Measurements from ENCODE around the gene ENTPD1.

ENTPD1 gene

DNA sequence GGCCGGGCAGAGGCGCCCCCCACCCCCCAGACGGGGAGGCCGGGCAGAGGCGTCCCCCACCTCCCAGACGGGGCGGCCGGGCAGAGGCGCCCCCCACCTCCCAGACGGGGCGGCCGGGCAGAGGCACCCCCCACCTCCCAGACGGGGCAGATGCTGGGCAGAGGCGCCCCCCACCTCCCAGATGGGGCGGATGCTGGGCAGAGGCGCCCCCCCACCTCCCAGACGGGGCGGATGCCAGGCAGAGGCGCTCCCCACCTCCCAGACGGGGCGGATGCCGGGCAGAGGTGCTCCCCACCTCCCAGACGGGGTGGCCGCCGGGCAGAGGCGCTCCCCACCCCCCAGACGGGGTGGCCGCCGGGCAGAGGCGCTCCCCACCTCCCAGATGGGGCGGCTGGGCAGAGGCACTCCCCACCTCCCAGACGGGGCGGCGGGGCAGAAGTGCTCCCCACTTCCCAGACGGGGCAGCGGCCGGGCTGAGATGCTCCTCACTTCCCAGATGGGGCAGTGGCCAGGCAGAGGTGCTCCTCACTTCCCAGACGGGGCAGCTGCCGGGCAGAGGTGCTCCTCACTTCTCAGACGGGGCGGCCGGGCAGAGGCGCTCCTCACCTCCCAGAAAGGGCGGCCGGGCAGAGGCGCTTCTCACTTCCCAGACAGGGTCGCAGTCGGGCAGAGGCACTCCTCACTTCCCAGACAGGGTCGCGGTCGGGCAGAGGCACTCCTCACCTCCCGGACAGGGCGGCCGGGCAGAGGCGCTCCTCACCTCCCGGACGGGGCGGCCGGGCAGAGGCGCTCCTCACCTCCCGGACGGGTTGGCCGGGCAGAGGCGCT, 53.6 kb downstream of the ENTPD1 start:
- ATAC-seq (replicated peaks; ENCODE audit: extremely low read depth, poor library complexity, severe bottlenecking) = no peak
- Mint-ChIP-seq H3K9me3 (no peaks in the 10 kb centered on the region), H3K27ac (ENCODE audit: low read depth) (no peak overlapping the region), H3K4me1 (no peaks in the 10 kb centered on the region), H3K36me3 (ENCODE audit: insufficient read depth) (no peaks in the 10 kb centered on the region), H3K27me3 (peaks cover 72% of the 10 kb centered on the region), H3K4me3 (no peak overlapping the region)
- DNase-seq (ENCODE audit: low spot score in 2 of 2) = no peak

DNA sequence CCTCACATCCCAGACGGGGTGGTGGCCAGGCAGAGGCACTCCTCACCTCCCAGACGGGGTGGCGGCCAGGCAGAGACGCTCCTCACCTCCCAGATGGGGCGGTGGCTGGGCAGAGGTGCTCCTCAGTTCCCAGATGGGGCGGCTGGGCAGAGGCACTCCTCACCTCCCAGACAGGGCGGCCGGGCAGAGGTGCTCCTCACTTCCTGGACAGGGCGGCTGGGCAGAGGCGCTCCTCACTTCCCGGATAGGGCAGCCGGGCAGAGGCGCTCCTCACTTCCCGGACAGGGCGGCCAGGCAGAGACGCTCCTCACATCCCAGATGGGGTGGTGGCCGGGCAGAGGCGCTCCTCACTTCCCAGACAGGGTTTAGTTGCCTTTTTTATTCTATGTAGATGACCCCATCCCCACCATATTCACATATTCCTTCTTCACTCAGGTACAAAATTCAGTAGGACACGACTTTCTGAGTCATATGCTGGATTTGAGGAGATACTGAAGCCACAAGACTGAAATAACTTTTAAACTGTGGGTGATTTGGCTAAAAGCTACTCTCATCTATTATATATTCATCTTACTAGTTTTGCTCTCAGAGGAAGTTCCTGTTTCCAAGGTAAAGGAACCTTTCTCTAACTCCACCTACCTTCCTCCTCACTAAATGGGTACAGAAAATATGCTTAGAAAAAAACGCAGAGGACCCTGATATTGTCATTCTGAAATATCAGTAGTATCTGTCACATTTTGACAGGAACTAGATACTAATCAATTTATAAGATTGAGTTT, 54.4 kb downstream of the ENTPD1 start:
- DNase-seq (ENCODE audit: low spot score in 2 of 2) (no peak), ATAC-seq (replicated peaks; ENCODE audit: extremely low read depth, poor library complexity, severe bottlenecking) (no peak)
- Mint-ChIP-seq H3K9me3 (no peaks in the 10 kb centered on the region), H3K4me1 (no peaks in the 10 kb centered on the region), H3K27ac (ENCODE audit: low read depth) (no peak overlapping the region), H3K36me3 (ENCODE audit: insufficient read depth) (no peaks in the 10 kb centered on the region), H3K4me3 (no peak overlapping the region), H3K27me3 (peaks cover 76% of the 10 kb centered on the region)

DNA sequence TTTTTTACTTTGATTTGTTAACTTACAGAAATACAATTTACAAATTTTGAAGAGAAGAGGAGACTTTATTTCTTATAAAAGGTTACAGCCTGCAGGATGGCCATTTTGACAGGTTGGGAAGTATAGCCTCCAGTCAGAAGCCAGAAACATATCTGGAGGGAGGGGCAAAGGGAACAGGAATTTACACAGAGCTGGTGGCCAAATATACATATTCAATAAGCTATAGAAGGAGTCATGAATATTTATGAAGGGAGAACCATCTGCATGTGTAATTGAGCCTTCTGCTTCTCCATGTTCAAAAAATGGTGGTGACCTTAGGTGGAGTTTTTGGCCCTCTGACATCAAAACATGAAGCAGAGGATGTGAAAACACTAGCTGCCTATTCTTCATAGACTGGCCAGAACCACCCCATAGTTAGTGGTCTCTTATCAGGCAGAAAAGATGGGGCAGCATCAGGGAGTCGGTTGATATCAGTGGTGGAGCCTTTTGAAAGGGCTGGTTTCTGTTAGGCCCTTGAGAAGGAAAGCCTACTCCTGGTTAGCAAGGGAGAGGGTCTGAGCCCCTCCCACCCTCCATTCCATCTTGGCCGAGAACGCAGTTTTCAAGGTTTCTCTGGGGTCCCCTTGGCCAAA, 57.2 kb downstream of the ENTPD1 start:
- H3K27me3 Mint-ChIP-seq = peaks cover 67% of the 10 kb centered on the region
- no peak overlapping the region for H3K27ac Mint-ChIP-seq (ENCODE audit: low read depth)
- no peaks in the 10 kb centered on the region for H3K36me3 Mint-ChIP-seq (ENCODE audit: insufficient read depth)
- no peak overlapping the region for H3K4me3 Mint-ChIP-seq
- no peak for ATAC-seq (replicated peaks; ENCODE audit: extremely low read depth, poor library complexity, severe bottlenecking)
- H3K9me3 Mint-ChIP-seq = no peaks in the 10 kb centered on the region
- H3K4me1 Mint-ChIP-seq = no peaks in the 10 kb centered on the region
- DNase-seq (ENCODE audit: low spot score in 2 of 2) = no peak

GRCh38 chr10:95814011-95814727, 58.2 kb downstream of the ENTPD1 start:
- Mint-ChIP-seq H3K4me1 (no peaks in the 10 kb centered on the region), H3K27ac (ENCODE audit: low read depth) (no peak overlapping the region), H3K4me3 (no peak overlapping the region), H3K36me3 (ENCODE audit: insufficient read depth) (no peaks in the 10 kb centered on the region), H3K9me3 (no peaks in the 10 kb centered on the region), H3K27me3 (peaks cover 59% of the 10 kb centered on the region)
- ATAC-seq (replicated peaks; ENCODE audit: extremely low read depth, poor library complexity, severe bottlenecking) (no peak), DNase-seq (ENCODE audit: low spot score in 2 of 2) (no peak)

GRCh38 chr10:95815133-95815532, 59.2 kb downstream of the ENTPD1 start:
- Mint-ChIP-seq H3K27ac (ENCODE audit: low read depth) (no peak overlapping the region), H3K36me3 (ENCODE audit: insufficient read depth) (no peaks in the 10 kb centered on the region), H3K4me1 (no peaks in the 10 kb centered on the region), H3K4me3 (no peak overlapping the region), H3K9me3 (no peaks in the 10 kb centered on the region), H3K27me3 (peaks cover 59% of the 10 kb centered on the region)
- ATAC-seq (replicated peaks; ENCODE audit: extremely low read depth, poor library complexity, severe bottlenecking) (no peak), DNase-seq (ENCODE audit: low spot score in 2 of 2) (no peak)

DNA sequence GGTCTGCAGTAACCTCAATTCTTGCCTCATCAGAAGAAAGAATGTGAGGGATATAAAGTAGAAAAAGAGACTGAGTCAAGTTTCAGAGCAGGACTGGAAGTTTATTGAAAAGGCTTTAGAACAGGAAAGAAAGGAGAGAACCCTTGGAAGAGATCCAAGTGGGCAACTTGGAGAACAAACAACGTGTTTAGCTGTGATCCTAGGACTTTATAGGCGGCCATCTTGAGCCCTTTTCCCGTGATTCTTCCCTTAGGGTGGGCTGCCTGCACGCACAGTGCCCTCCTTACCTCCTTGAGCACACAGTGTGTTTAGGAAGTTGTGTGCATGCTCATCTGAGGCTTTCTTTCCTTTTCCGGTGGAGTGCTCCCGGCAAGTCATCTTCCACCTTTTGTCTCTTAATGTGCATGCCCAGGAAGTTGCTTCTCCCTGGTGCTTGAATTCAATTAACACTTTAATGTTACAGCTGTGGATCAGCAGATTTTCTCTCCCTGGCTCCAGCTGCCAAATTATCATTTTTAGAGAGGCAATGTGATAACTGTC, 59.8 kb downstream of the ENTPD1 start:
- no peaks in the 10 kb centered on the region for H3K4me1 Mint-ChIP-seq
- no peak for DNase-seq (ENCODE audit: low spot score in 2 of 2)
- no peak overlapping the region for H3K27ac Mint-ChIP-seq (ENCODE audit: low read depth)
- H3K27me3 Mint-ChIP-seq = peaks cover 54% of the 10 kb centered on the region
- H3K4me3 Mint-ChIP-seq = no peak overlapping the region
- no peaks in the 10 kb centered on the region for H3K36me3 Mint-ChIP-seq (ENCODE audit: insufficient read depth)
- no peaks in the 10 kb centered on the region for H3K9me3 Mint-ChIP-seq
- no peak for ATAC-seq (replicated peaks; ENCODE audit: extremely low read depth, poor library complexity, severe bottlenecking)

DNA sequence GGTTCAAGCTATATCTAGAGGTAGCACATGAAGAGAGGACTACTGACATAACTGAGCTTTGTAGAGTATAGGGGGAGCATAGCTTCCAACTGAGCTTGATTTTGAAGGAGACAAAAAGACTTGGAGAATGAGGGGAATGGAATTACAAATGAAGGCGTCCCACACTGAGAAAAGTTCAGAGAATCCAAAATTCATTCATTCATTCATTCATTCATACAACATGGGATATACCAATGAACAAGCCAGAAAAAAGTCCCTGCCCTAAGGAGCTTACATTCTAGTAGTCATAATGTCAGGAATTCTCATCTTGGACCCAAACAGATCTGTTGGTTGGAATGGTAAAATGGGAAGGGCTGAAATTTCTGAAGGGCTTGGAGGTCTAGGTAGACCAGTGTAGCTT, 62.0 kb downstream of the ENTPD1 start:
- Mint-ChIP-seq H3K27ac (ENCODE audit: low read depth) (no peak overlapping the region), H3K9me3 (no peaks in the 10 kb centered on the region), H3K27me3 (peaks cover 42% of the 10 kb centered on the region), H3K36me3 (ENCODE audit: insufficient read depth) (no peaks in the 10 kb centered on the region), H3K4me3 (no peak overlapping the region), H3K4me1 (no peaks in the 10 kb centered on the region)
- DNase-seq (ENCODE audit: low spot score in 2 of 2) = no peak
- no peak for ATAC-seq (replicated peaks; ENCODE audit: extremely low read depth, poor library complexity, severe bottlenecking)

GRCh38 chr10:95818668-95819067, 62.7 kb downstream of the ENTPD1 start:
- H3K4me1 Mint-ChIP-seq = no peaks in the 10 kb centered on the region
- peaks cover 44% of the 10 kb centered on the region for H3K27me3 Mint-ChIP-seq
- no peak overlapping the region for H3K4me3 Mint-ChIP-seq
- H3K36me3 Mint-ChIP-seq (ENCODE audit: insufficient read depth) = no peaks in the 10 kb centered on the region
- no peak overlapping the region for H3K27ac Mint-ChIP-seq (ENCODE audit: low read depth)
- no peaks in the 10 kb centered on the region for H3K9me3 Mint-ChIP-seq
- ATAC-seq (replicated peaks; ENCODE audit: extremely low read depth, poor library complexity, severe bottlenecking) (no peak), DNase-seq (ENCODE audit: low spot score in 2 of 2) (no peak)

DNA sequence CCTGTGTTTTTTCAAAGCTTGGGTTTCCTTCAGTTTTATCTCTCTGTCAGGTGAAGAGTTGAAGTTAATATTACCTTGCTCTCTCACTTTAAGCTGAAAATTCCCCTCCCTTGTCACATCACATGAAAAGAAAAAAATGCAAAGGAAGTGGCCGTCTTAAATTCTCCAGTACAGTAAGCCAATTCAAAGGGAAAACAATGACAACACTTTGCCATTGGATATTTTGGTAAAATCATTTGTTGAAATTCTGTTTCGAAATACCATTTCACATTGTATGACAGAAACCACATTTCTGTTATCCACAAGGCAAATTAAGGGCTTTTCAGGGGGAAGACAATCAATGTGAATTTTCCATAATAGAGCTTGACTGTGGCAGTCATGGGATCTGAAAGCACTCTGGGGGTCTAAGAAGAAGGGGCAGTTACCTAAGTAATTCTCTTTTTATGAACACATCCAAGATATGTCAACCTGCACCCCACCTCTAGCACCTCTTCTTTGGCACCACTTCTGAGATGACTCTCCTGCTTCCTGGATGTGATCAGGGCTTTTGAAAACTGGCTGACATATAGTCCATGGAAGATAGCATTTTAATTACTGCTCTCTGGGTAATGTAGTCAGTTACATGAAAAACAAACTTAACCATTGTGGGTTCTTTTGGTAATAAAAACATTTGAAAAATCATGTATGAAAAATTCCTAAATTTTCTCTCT, 63.8 kb downstream of the ENTPD1 start:
- Mint-ChIP-seq H3K9me3 (no peaks in the 10 kb centered on the region), H3K27ac (ENCODE audit: low read depth) (no peak overlapping the region), H3K4me3 (no peak overlapping the region), H3K27me3 (peaks cover 37% of the 10 kb centered on the region), H3K4me1 (no peaks in the 10 kb centered on the region), H3K36me3 (ENCODE audit: insufficient read depth) (no peaks in the 10 kb centered on the region)
- no peak for ATAC-seq (replicated peaks; ENCODE audit: extremely low read depth, poor library complexity, severe bottlenecking)
- no peak for DNase-seq (ENCODE audit: low spot score in 2 of 2)

GRCh38 chr10:95820363-95820762, 64.4 kb downstream of the ENTPD1 start:
- DNase-seq (ENCODE audit: low spot score in 2 of 2) (no peak), ATAC-seq (replicated peaks; ENCODE audit: extremely low read depth, poor library complexity, severe bottlenecking) (no peak)
- Mint-ChIP-seq H3K27ac (ENCODE audit: low read depth) (no peak overlapping the region), H3K4me1 (no peaks in the 10 kb centered on the region), H3K27me3 (peaks cover 31% of the 10 kb centered on the region), H3K36me3 (ENCODE audit: insufficient read depth) (no peaks in the 10 kb centered on the region), H3K9me3 (no peaks in the 10 kb centered on the region), H3K4me3 (no peak overlapping the region)

- H3K4me1 Mint-ChIP-seq = no peaks in the 10 kb centered on the region
- no peak for DNase-seq (ENCODE audit: low spot score in 2 of 2)
- H3K9me3 Mint-ChIP-seq = no peaks in the 10 kb centered on the region
- no peak for ATAC-seq (replicated peaks; ENCODE audit: extremely low read depth, poor library complexity, severe bottlenecking)
- H3K36me3 Mint-ChIP-seq (ENCODE audit: insufficient read depth) = no peaks in the 10 kb centered on the region
- H3K27me3 Mint-ChIP-seq = peaks cover 25% of the 10 kb centered on the region
- H3K4me3 Mint-ChIP-seq = no peak overlapping the region
- no peak overlapping the region for H3K27ac Mint-ChIP-seq (ENCODE audit: low read depth)
Observed at GRCh38 chr10:95821720-95822119, 65.8 kb downstream of the ENTPD1 start.

GRCh38 chr10:95830044-95830443, 74.1 kb downstream of the ENTPD1 start:
- Mint-ChIP-seq H3K4me3 (no peak overlapping the region), H3K4me1 (peaks cover 12% of the 10 kb centered on the region), H3K9me3 (no peaks in the 10 kb centered on the region), H3K36me3 (ENCODE audit: insufficient read depth) (peaks cover 3% of the 10 kb centered on the region), H3K27ac (ENCODE audit: low read depth) (no peak overlapping the region), H3K27me3 (no peaks in the 10 kb centered on the region)
- no peak for DNase-seq (ENCODE audit: low spot score in 2 of 2)
- ATAC-seq (replicated peaks; ENCODE audit: extremely low read depth, poor library complexity, severe bottlenecking) = no peak
